Measurements from ENCODE around the gene FOXO1.

The FOXO1 gene

GRCh38 chr13:40566811-40567210 is 99.6 kb downstream of the FOXO1 start:
- no peak for TF ChIP-seq CTCF (IDR thresholded peaks at IDR 0.05; ENCODE audit: low read depth, low read length)
- no peak for DNase-seq (ENCODE audit: low read depth in 2 of 2)
- no peak overlapping the region for H3K4me3 ChIP-seq (replicated peaks in 1 of 2; ENCODE audit: low read depth in 2 of 2, low read length in 2 of 2)

GRCh38 chr13:40565282-40566148 is 100.9 kb downstream of the FOXO1 start:
- no peak overlapping the region for H3K4me3 ChIP-seq (replicated peaks in 1 of 2; ENCODE audit: low read depth in 2 of 2, low read length in 2 of 2)
- DNase-seq (ENCODE audit: low read depth in 2 of 2) = no peak
- no peak for TF ChIP-seq CTCF (IDR thresholded peaks at IDR 0.05; ENCODE audit: low read depth, low read length)

- peak; percentile 36 for TF ChIP-seq CTCF (IDR thresholded peaks at IDR 0.05; ENCODE audit: low read depth, low read length)
- no peak overlapping the region for H3K4me3 ChIP-seq (replicated peaks in 1 of 2; ENCODE audit: low read depth in 2 of 2, low read length in 2 of 2)
- DNase-seq (ENCODE audit: low read depth in 2 of 2) = peak in 1 of 2 donors; percentile 39
Observed at GRCh38 chr13:40564342-40565001, 102.0 kb downstream of the FOXO1 start.

- H3K4me3 ChIP-seq (replicated peaks in 1 of 2; ENCODE audit: low read depth in 2 of 2, low read length in 2 of 2) = no peak overlapping the region
- peak; percentile 47 to 69 for DNase-seq (ENCODE audit: low read depth in 2 of 2)
- TF ChIP-seq CTCF (IDR thresholded peaks at IDR 0.05; ENCODE audit: low read depth, low read length) = no peak
Observed at GRCh38 chr13:40563350-40564125, 102.9 kb downstream of the FOXO1 start.

- H3K4me3 ChIP-seq (replicated peaks in 1 of 2; ENCODE audit: low read depth in 2 of 2, low read length in 2 of 2) = no peak overlapping the region
- no peak for TF ChIP-seq CTCF (IDR thresholded peaks at IDR 0.05; ENCODE audit: low read depth, low read length)
- no peak for DNase-seq (ENCODE audit: low read depth in 2 of 2)
Observed at GRCh38 chr13:40562975-40563349, 103.5 kb downstream of the FOXO1 start.

- DNase-seq (ENCODE audit: low read depth in 2 of 2) = no peak
- no peak overlapping the region for H3K4me3 ChIP-seq (replicated peaks in 1 of 2; ENCODE audit: low read depth in 2 of 2, low read length in 2 of 2)
- TF ChIP-seq CTCF (IDR thresholded peaks at IDR 0.05; ENCODE audit: low read depth, low read length) = no peak
Observed at GRCh38 chr13:40559915-40560314, 106.5 kb downstream of the FOXO1 start.

Measured in cardiac fibroblast (primary cell).